MCF 10A (cell line): ENCODE measurements around the gene ZNF593. TPM values are rescaled to one million over a fixed set of nuclear protein-coding genes. Genes with fewer than 3 reads are reported as not detected.

Experiments
- BruUV-seq: library from RNA; stranded (reverse); fragments of 400-500 nt; replicated peaks from 2 replicates; lab custom pipeline; 2021; lab: Mats Ljungman, UMichigan
- CTCF ChIA-PET: fragments of 300-600 bp; sonication (Branson Sonifier 250); formaldehyde crosslinking; extraction: SDS; loops from one replicate; lab custom pipeline; 2021; ENCODE audit warnings: antibody characterized with exemption, inconsistent platforms; lab: Yijun Ruan, JAX
- POLR2A ChIA-PET: fragments of 300-600, 350-650 bp; sonication (Branson Sonifier 250); formaldehyde crosslinking; extraction: SDS; loops from one replicate; lab custom pipeline; 2020; ENCODE audit warnings: antibody characterized with exemption, inconsistent platforms; lab: Yijun Ruan, JAX
- DNase-seq: peaks from one replicate; pipeline ENCODE4 v3.0.0-alpha.2; 2018; ENCODE audit not compliant: unreplicated experiment
- H3K27ac Mint-ChIP-seq: one replicate; pipeline ENCODE4 v1.8.0; 2022; ENCODE audit warnings: mild to moderate bottlenecking, low read depth, mixed read lengths; ENCODE audit not compliant: unreplicated experiment
- H3K27me3 Mint-ChIP-seq: one replicate; pipeline ENCODE4 v1.8.0; 2022; ENCODE audit warnings: mixed read lengths; ENCODE audit not compliant: insufficient read depth, unreplicated experiment
- H3K36me3 Mint-ChIP-seq: one replicate; pipeline ENCODE4 v1.8.0; 2022; ENCODE audit warnings: mild to moderate bottlenecking, moderate library complexity, mixed read lengths; ENCODE audit not compliant: insufficient read depth, unreplicated experiment
- H3K4me1 Mint-ChIP-seq: one replicate; pipeline ENCODE4 v1.8.0; 2022; ENCODE audit warnings: mixed read lengths; ENCODE audit not compliant: insufficient read depth, unreplicated experiment
- H3K4me3 Mint-ChIP-seq: one replicate; pipeline ENCODE4 v1.8.0; 2022; ENCODE audit warnings: mild to moderate bottlenecking, moderate library complexity, mixed read lengths; ENCODE audit not compliant: unreplicated experiment
- H3K9me3 Mint-ChIP-seq: one replicate; pipeline ENCODE4 v1.8.0; 2022; ENCODE audit warnings: mixed read lengths; ENCODE audit not compliant: unreplicated experiment
- CTCF ChIP-seq: fragments of 200-600 bp; IDR thresholded peaks from one replicate; pipeline ENCODE4 v1.8.0; 2022; ENCODE audit warnings: antibody characterized with exemption, mild to moderate bottlenecking; ENCODE audit not compliant: unreplicated experiment
- intact Hi-C: fragments of 100-400 bp; cut with micrococcal nuclease; formaldehyde crosslinking; loops from 2 replicates; pipeline ENCODE4 v1.14.1; 2022
- total RNA-seq: library from RNA; stranded (reverse); gene quantifications from 2 replicates; pipeline ENCODE4 v1.2.3, GENCODE V29; 2022

Gene ZNF593
- total RNA-seq, 1 experiment from 2014 or later: 82.6 TPM

GRCh38 chr1:26218906-26219494 is 49.3 kb downstream of the ZNF593 start:
- TF ChIP-seq CTCF: no peak
- Mint-ChIP-seq H3K4me3 (no peak overlapping the region), H3K9me3 (no peaks in the 10 kb centered on the region)

More at GRCh38 chr1:26218906-26219494, 49.3 kb downstream of the ZNF593 start:
- no TSS peak for BruUV-seq
- intact Hi-C loops: no loop called here
- DNase-seq: peak; percentile 49
- H3K27me3 Mint-ChIP-seq: no peaks in the 10 kb centered on the region
- no peaks in the 10 kb centered on the region for H3K36me3 Mint-ChIP-seq
- no peak overlapping the region for H3K27ac Mint-ChIP-seq
- POLR2A ChIA-PET: interaction anchor here (0.6 to 1.2 kb wide), 2 partner anchors 15 to 23 kb away, joined by 3 to 4 read pairs; partner anchors contain the start of gene CEP85
- no peaks in the 10 kb centered on the region for H3K4me1 Mint-ChIP-seq
- CTCF ChIA-PET: interaction anchor here (0.6 to 1.8 kb wide), 2 partner anchors 14 to 16 kb away, joined by 3 to 5 read pairs; partner anchors contain the start of gene CEP85

Other genes starting within 250 kb of the ZNF593 start
- 12.8 and 22.3 TPM in 2 replicates for gene PAFAH2, start 171.8 kb upstream of the ZNF593 start, total RNA-seq
- gene EXTL1, start 148.1 kb upstream of the ZNF593 start, total RNA-seq: not detected in 2 replicates
- not detected in 2 replicates for gene SLC30A2, start 123.8 kb upstream of the ZNF593 start, total RNA-seq
- not detected in 2 replicates for gene TRIM63, start 102.3 kb upstream of the ZNF593 start, total RNA-seq
- 10.8 and 10.9 TPM in 2 replicates for gene PDIK1L, start 58.1 kb upstream of the ZNF593 start, total RNA-seq
- not detected in 2 replicates for gene FAM110D, start 10.8 kb upstream of the ZNF593 start, total RNA-seq
- not detected in 2 replicates for gene C1orf232, start 945 bp upstream of the ZNF593 start, total RNA-seq
- not detected in 2 replicates for gene ZNF593OS, start 1.9 kb downstream of the ZNF593 start, total RNA-seq
- 31.0 and 35.5 TPM in 2 replicates for gene CNKSR1, start 7.6 kb downstream of the ZNF593 start, total RNA-seq
- not detected in 2 replicates for gene CATSPER4, start 20.7 kb downstream of the ZNF593 start, total RNA-seq
- 11.1 and 12.2 TPM in 2 replicates for gene CEP85, start 64.3 kb downstream of the ZNF593 start, total RNA-seq
- gene SH3BGRL3, start 110.2 kb downstream of the ZNF593 start, total RNA-seq: 133 and 170 TPM in 2 replicates
- gene UBXN11, start 136.7 kb downstream of the ZNF593 start, total RNA-seq: 17.7 and 20.3 TPM in 2 replicates
- not detected in 2 replicates for gene CD52, start 148.1 kb downstream of the ZNF593 start, total RNA-seq
- gene CRYBG2, start 184.2 kb downstream of the ZNF593 start, total RNA-seq: 8.6 and 14.2 TPM in 2 replicates
- gene ZNF683, start 202.8 kb downstream of the ZNF593 start, total RNA-seq: not detected in 2 replicates
- gene LIN28A, start 240.9 kb downstream of the ZNF593 start, total RNA-seq: not detected in 2 replicates